ENCODE results near the gene WFDC10B. TPM values are rescaled to one million over a fixed set of nuclear protein-coding genes. Genes with fewer than 3 reads are reported as not detected.
"Not testable (repeated sequence)": the region's sequence is repeated elsewhere in the genome, so short reads cannot be mapped to it uniquely, and the experiment has no call there.

WFDC10B gene
- polyA plus RNA-seq, 2 of the 4 experiments (the other 2 are of a cell fraction), result not detected

- TF ChIP-seq RARB (CRISPR knock-in tag; IDR thresholded peaks at IDR 0.05), result no peak
- TF ChIP-seq RAD21 (conservative IDR thresholded peaks at IDR 0.05 in 1 of 2, IDR thresholded peaks at IDR 0.05 in 1 of 2), result no peak
- no peak for TF ChIP-seq MAFK (IDR thresholded peaks at IDR 0.05; ENCODE audit: partially characterized antibody)
- no peak for TF ChIP-seq RFX5 (IDR thresholded peaks at IDR 0.05)
- no peak for TF ChIP-seq NR3C1 (IDR thresholded peaks at IDR 0.05)
- TF ChIP-seq GATA3 (IDR thresholded peaks at IDR 0.05; ENCODE audit: borderline replicate concordance), result no peak
- TF ChIP-seq HDAC2 (IDR thresholded peaks at IDR 0.05), result no peak
- no peak for TF ChIP-seq CEBPB (IDR thresholded peaks at IDR 0.05)
- no peak for TF ChIP-seq TP53 (CRISPR knock-in tag; IDR thresholded peaks at IDR 0.05)
- no peak for TF ChIP-seq TFCP2L1 (CRISPR knock-in tag; IDR thresholded peaks at IDR 0.05)
- no peak for TF ChIP-seq EP300 (IDR thresholded peaks at IDR 0.05)
- ChIA-PET CTCF (interaction anchor here (0.9 kb wide), 1 partner anchor 70 kb away, joined by 3 read pairs; no protein-coding TSS in a partner anchor), POLR2A (no interaction called here)
- no peaks in the 10 kb centered on the region for H3K4me1 ChIP-seq
- no peak for FAIRE-seq
- no peak within 1 kb of the TSS for H3K4me2 ChIP-seq
- no peaks in the 10 kb centered on the region for H3K9me3 ChIP-seq
- H3K27ac ChIP-seq, result no peak within 1 kb of the TSS
- no peak for ATAC-seq
- no peak for DNase-seq (ENCODE audit: low read depth in 1 of 2, low spot score in 1 of 2)
- no peak within 1 kb of the TSS for H3K4me3 ChIP-seq
- 20% methylated on average over 4 of the region's 4 CpGs for WGBS (ENCODE audit: missing lambda C conversion rate)
Observed at GRCh38 chr20:45701873-45702272, 2.9 kb downstream of the WFDC10B start, which contains the start of gene WFDC13. TSS of gene WFDC13 (plus strand) at chr20:45702038. CDS start at chr20:45702124, 86 bp downstream.

- no peaks in the 10 kb centered on the region for H3K9me3 ChIP-seq
- DNase-seq (ENCODE audit: low read depth in 1 of 2, low spot score in 1 of 2) (no peak), FAIRE-seq (no peak), ATAC-seq (no peak)
- no peak for TF ChIP-seq FOSB (CRISPR knock-in tag; IDR thresholded peaks at IDR 0.05)
- TF ChIP-seq HDAC2 (IDR thresholded peaks at IDR 0.05), result no peak
- TF ChIP-seq RAD21 (conservative IDR thresholded peaks at IDR 0.05 in 1 of 2, IDR thresholded peaks at IDR 0.05 in 1 of 2), result no peak
- no peak for TF ChIP-seq BCL3 (IDR thresholded peaks at IDR 0.05)
- TF ChIP-seq CBX2 (IDR thresholded peaks at IDR 0.05; ENCODE audit: borderline replicate concordance, low read depth), result no peak
- TF ChIP-seq HES2 (IDR thresholded peaks at IDR 0.05), result no peak
- TF ChIP-seq FOXS1 (CRISPR knock-in tag; IDR thresholded peaks at IDR 0.05), result no peak
- TF ChIP-seq KDM1A (IDR thresholded peaks at IDR 0.05; ENCODE audit: low read depth), result no peak
- TF ChIP-seq SMC3 (IDR thresholded peaks at IDR 0.05), result no peak
- TF ChIP-seq CEBPB (IDR thresholded peaks at IDR 0.05), result no peak
- no peak overlapping the region for H3K4me2 ChIP-seq
- no peak overlapping the region for H3K27ac ChIP-seq
- H3K4me3 ChIP-seq, result no peak overlapping the region
- POLR2A ChIA-PET, result no interaction called here
- H3K4me1 ChIP-seq, result no peaks in the 10 kb centered on the region
- CTCF ChIA-PET, result no interaction called here
- WGBS (ENCODE audit: missing lambda C conversion rate), result 52% methylated on average over 4 of the region's 4 CpGs
Observed at GRCh38 chr20:45701104-45701503, 3.7 kb downstream of the WFDC10B start.

- FAIRE-seq, result no peak
- Histone ChIP-seq H3K4me2 (no peak overlapping the region), H3K9me3 (no peaks in the 10 kb centered on the region), H3K4me3 (no peak overlapping the region), H3K27ac (no peak overlapping the region), H3K4me1 (no peaks in the 10 kb centered on the region)
- TF ChIP-seq FOSB (CRISPR knock-in tag; IDR thresholded peaks at IDR 0.05) (no peak), REST (IDR thresholded peaks at IDR 0.05) (no peak), HES2 (IDR thresholded peaks at IDR 0.05) (no peak)
- DNase-seq (ENCODE audit: low read depth in 1 of 2, low spot score in 1 of 2), result no peak
- ChIA-PET CTCF (interaction anchor here (1.9 kb wide), 1 partner anchor 14 kb away, joined by 4 read pairs; no protein-coding TSS in a partner anchor), POLR2A (no interaction called here)
- 73% methylated on average over 2 of the region's 2 CpGs for WGBS (ENCODE audit: missing lambda C conversion rate)
- ATAC-seq, result no peak
Observed at GRCh38 chr20:45695496-45695895, 9.3 kb downstream of the WFDC10B start.

- not testable (repeated sequence) for FAIRE-seq
Observed at GRCh38 chr20:45693346-45693745, 11.5 kb downstream of the WFDC10B start.

More at GRCh38 chr20:45693346-45693745, 11.5 kb downstream of the WFDC10B start:
- H3K4me1 ChIP-seq; ATAC-seq; H3K4me2 ChIP-seq; H3K9me3 ChIP-seq; H3K4me3 ChIP-seq; H3K27ac ChIP-seq; CTCF ChIA-PET; POLR2A ChIA-PET; DNase-seq (ENCODE audit: low read depth in 1 of 2, low spot score in 1 of 2): not testable (repeated sequence)
- WGBS (ENCODE audit: missing lambda C conversion rate), result 21% methylated on average over 7 of the region's 12 CpGs

Measured in A549 (cell line).